PFSK-1 (cell line): ENCODE data around the gene USP30.

Experiments
- FOXP2 ChIP-seq: optimal IDR thresholded peaks from 2 replicates; pipeline ENCODE3; 2011; ENCODE audit warnings: borderline replicate concordance, control low read depth, inconsistent platforms; ENCODE audit not compliant: insufficient read depth; ENCODE audit errors: extremely low read length, extremely low read depth
- POLR2AphosphoS5 ChIP-seq: IDR thresholded peaks from 2 replicates; pipeline ENCODE4 v1.6.1; 2012; ENCODE audit warnings: low read depth, mild to moderate bottlenecking, control low read depth, low read length, moderate library complexity
- REST ChIP-seq, 2 experiments: IDR thresholded peaks; 2 replicates each; pipeline versions ENCODE4 v1.6.1 to v1.8.0; 2011 to 2012; ENCODE audit warnings: low read depth in 2 of 2, low read length in 2 of 2, control low read depth in 1 of 2, inconsistent platforms in 1 of 2, mild to moderate bottlenecking in 1 of 2, moderate library complexity in 1 of 2; ENCODE audit not compliant: insufficient read depth in 1 of 2
- SIN3A ChIP-seq: IDR thresholded peaks from 2 replicates; pipeline ENCODE4 v1.6.1; 2012; ENCODE audit warnings: mild to moderate bottlenecking, low read length, moderate library complexity, borderline replicate concordance; ENCODE audit not compliant: insufficient read depth
- TAF1 ChIP-seq: IDR thresholded peaks from 2 replicates; pipeline ENCODE4 v1.6.1; 2012; ENCODE audit warnings: low read length, control low read depth, borderline replicate concordance; ENCODE audit not compliant: insufficient read depth

Gene USP30

DNA sequence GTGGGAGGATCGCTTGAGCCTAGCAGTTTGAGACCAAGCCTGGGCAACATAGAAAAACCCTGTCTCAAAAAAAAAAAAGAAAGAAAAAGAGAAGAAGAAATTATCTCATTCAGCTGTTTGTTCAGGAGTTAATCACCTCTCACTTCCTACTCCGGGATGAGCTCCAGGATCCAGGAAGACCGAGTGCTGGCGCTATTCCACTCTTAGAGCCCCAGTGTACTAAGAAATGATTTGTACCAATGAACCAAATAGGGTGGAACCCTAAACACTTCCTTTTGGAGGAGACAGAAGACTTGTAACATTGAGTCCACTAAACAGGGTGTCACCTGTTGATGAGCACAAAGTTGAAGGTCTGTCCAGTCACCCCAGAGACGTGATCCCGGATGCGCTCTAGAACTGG is 37.3 kb downstream of the USP30 start:
- TF ChIP-seq SIN3A (no peak), FOXP2 (no peak), REST (IDR thresholded peaks at IDR 0.05; ENCODE audit: insufficient read depth in 1 of 2, low read depth in 2 of 2, low read length in 2 of 2) (no peak), TAF1 (no peak), POLR2AphosphoS5 (no peak)

GRCh38 chr12:109092497-109093021 is 40.2 kb downstream of the USP30 start:
- TF ChIP-seq TAF1 (no peak), REST (IDR thresholded peaks at IDR 0.05; ENCODE audit: insufficient read depth in 1 of 2, low read depth in 2 of 2, low read length in 2 of 2) (no peak), FOXP2 (no peak), POLR2AphosphoS5 (no peak), SIN3A (no peak)

DNA sequence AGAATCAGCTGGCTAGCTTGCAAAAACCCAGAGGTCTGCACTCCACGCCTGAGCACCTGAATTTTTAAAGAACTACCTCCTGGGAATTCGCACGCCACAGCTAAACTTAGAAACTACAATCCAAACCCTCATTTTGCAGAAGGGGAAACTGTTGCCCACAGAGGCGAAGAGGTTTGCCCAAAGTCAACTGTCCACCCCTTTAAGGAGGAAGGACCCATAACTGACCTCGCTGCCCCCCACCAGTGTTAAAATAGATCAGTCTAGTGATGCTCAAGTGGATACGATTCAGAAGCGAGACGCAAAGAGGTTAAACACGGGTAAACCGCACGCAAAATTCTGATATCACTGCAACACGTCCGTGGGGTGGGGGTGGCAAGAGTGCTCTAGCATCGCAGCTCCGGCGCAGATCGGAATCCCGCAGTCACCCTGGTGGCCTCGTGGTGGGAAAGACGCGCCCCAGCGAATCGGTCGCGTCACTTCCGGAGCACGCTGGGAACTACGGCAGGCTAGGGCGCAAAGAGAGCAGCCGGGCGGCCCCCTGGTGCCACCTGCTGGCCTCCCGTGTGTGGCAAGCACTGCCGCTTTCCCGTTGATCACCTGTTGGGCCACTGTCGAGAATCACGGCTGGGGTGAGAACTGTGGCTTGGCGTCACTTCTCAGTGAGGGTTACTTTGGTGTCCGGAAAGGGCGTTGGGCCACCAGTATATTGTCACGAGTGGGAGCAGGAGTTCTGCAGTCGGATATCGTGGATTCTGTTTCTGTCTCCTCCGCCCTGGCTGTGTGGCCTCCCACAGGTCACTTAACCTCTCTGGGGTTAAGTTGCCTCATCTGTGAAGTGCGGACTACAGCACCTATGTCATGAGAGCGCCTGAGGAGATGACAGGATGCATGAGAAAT is 40.9 kb downstream of the USP30 start, which contains the start of gene ALKBH2:
Gene ALKBH2 (minus strand): TSS at position 451 of the 897 bp plus-strand sequence. CDS start 686 bp downstream, outside the sequence.
- TF ChIP-seq TAF1 (peak; percentile 70; the same call in 1 of the 2 replicates), REST (IDR thresholded peaks at IDR 0.05; ENCODE audit: insufficient read depth in 1 of 2, low read depth in 2 of 2, low read length in 2 of 2) (peak in 1 of 2 experiments; percentile 73; a peak in 2 of 4 replicates), FOXP2 (peak; percentile 88), POLR2AphosphoS5 (peak; percentile 80), SIN3A (peak; percentile 77; the same call in 1 of the 2 replicates)

- TF ChIP-seq REST (IDR thresholded peaks at IDR 0.05; ENCODE audit: insufficient read depth in 1 of 2, low read depth in 2 of 2, low read length in 2 of 2) (no peak), SIN3A (no peak), TAF1 (no peak), FOXP2 (no peak), POLR2AphosphoS5 (no peak)
Observed at GRCh38 chr12:109097140-109097434, 44.7 kb downstream of the USP30 start.
